K562 (cell line): Measurements from ENCODE around the gene PRDX2. TPM values are rescaled to one million over a fixed set of nuclear protein-coding genes. Genes with fewer than 3 reads are reported as not detected.

Experiments used
- ATAC-seq: fragments of 200-7000 bp; cut with Tn5 transposase; 3 replicates; pipeline ENCODE4 v1.9.1; 2020; ENCODE audit warnings: moderate library complexity
- BruUV-seq: library from RNA; stranded (reverse); fragments of 400-500 nt; replicated peaks from 2 replicates; lab custom pipeline; 2021; lab: Mats Ljungman, UMichigan
- CTCF ChIA-PET: fragments of 300-600 bp; formaldehyde crosslinking; extraction: SDS; loops from one replicate; lab custom pipeline; 2021; ENCODE audit warnings: low intra/inter-chr PET ratio; lab: Yijun Ruan, JAX
- POLR2A ChIA-PET: fragments of 300-600, 350-650 bp; sonication (Branson Sonifier 250); formaldehyde crosslinking; extraction: SDS; loops from one replicate; lab custom pipeline; 2021; ENCODE audit warnings: antibody characterized with exemption, inconsistent platforms; lab: Yijun Ruan, JAX
- DNase-seq, 4 experiments: peaks; one replicate each; pipeline versions ENCODE4 v3.0.0 to v3.0.0-alpha.2; 2011 to 2018; ENCODE audit warnings: low spot score in 3 of 4, mixed read lengths in 3 of 4; ENCODE audit errors: extremely low read depth in 1 of 4
- FAIRE-seq: peaks from 2 replicates; lab custom pipeline; 2011; peaks lifted over from hg19 to GRCh38; lab: Jason Lieb, UNC
- H2AFZ ChIP-seq: 2 replicates; pipeline ENCODE4 v1.6.0; 2011; ENCODE audit warnings: low read depth, low read length, control low read depth, inconsistent platforms
- H3K27ac ChIP-seq: fragments of 200-600 bp; 3 replicates; pipeline ENCODE4 v1.8.0; 2011; ENCODE audit warnings: low read depth, mild to moderate bottlenecking, control low read depth, inconsistent platforms, low read length, moderate library complexity, mixed read lengths; ENCODE audit errors: extremely low read depth
- H3K27me3 ChIP-seq, 2 experiments: fragments of 300-600 bp in 1 of 2; 2 replicates in 1 of 2; 3 replicates in 1 of 2; pipeline versions ENCODE4 v1.6.0 to v1.8.0; 2011; ENCODE audit warnings: inconsistent platforms in 2 of 2, low read length in 2 of 2, mild to moderate bottlenecking in 1 of 2, mixed read lengths in 1 of 2, moderate library complexity in 1 of 2; ENCODE audit not compliant: control insufficient read depth in 2 of 2, insufficient read depth in 2 of 2
- H3K36me3 ChIP-seq: fragments of 300-600 bp; 3 replicates; pipeline ENCODE4 v1.8.0; 2011; ENCODE audit warnings: mild to moderate bottlenecking, low read length, inconsistent platforms; ENCODE audit not compliant: control insufficient read depth, insufficient read depth
- H3K4me1 ChIP-seq, 2 experiments: fragments of 200-600 bp in 1 of 2; replicated peaks in 1 of 2; 2 replicates in 1 of 2; 3 replicates in 1 of 2; pipeline versions ENCODE4 v1.5.1 to v1.8.0; 2011; ENCODE audit warnings: inconsistent platforms in 2 of 2, low read length in 2 of 2, mild to moderate bottlenecking in 1 of 2, mixed read lengths in 1 of 2, moderate library complexity in 1 of 2; ENCODE audit not compliant: control insufficient read depth in 2 of 2, insufficient read depth in 2 of 2
- H3K4me2 ChIP-seq: 2 replicates; pipeline ENCODE4 v1.6.1; 2011; ENCODE audit warnings: low read length, control low read depth, inconsistent platforms, mixed read lengths; ENCODE audit not compliant: insufficient read depth
- H3K4me3 ChIP-seq: fragments of 200-600 bp; sonication (generic), shearing (Covaris generic); 2 replicates; pipeline ENCODE4 v1.5.1; 2016; ENCODE audit warnings: control low read depth, inconsistent platforms
- H3K79me2 ChIP-seq: fragments of 200-600 bp; 3 replicates; pipeline ENCODE4 v1.8.0; 2011; ENCODE audit warnings: low read length, inconsistent platforms; ENCODE audit not compliant: control insufficient read depth, insufficient read depth
- H3K9ac ChIP-seq, 2 experiments: 2 replicates each; pipeline versions ENCODE4 v1.6.0 to v1.6.1; 2011; ENCODE audit warnings: low read depth in 2 of 2, low read length in 2 of 2, control low read depth in 1 of 2, inconsistent platforms in 1 of 2, mild to moderate bottlenecking in 1 of 2, mixed read lengths in 1 of 2; ENCODE audit not compliant: insufficient read depth in 1 of 2
- H3K9me1 ChIP-seq: one replicate; pipeline ENCODE4 v1.6.0; 2011; ENCODE audit warnings: inconsistent platforms, mild to moderate bottlenecking, low read length, moderate library complexity; ENCODE audit not compliant: control insufficient read depth, insufficient read depth
- H3K9me3 ChIP-seq: replicated peaks from 2 replicates; pipeline ENCODE4 v1.5.1; 2011; ENCODE audit warnings: low read depth, low read length, inconsistent platforms; ENCODE audit not compliant: control insufficient read depth, insufficient read depth
- H4K20me1 ChIP-seq: replicated peaks from 2 replicates; pipeline ENCODE4 v1.6.1; 2011; ENCODE audit warnings: low read length, inconsistent platforms, mixed read lengths; ENCODE audit not compliant: control insufficient read depth, insufficient read depth
- DACH1 ChIP-seq: fragments of 450-650 bp; IDR thresholded peaks from 2 replicates; pipeline ENCODE4 v1.6.1; 2018; ENCODE audit not compliant: partially characterized antibody
- EGR1 ChIP-seq: fragments of 450-650 bp; conservative IDR thresholded peaks from 2 replicates; pipeline ENCODE4 v1.6.1; 2017; ENCODE audit warnings: mild to moderate bottlenecking
- EP400 ChIP-seq: fragments of 450-650 bp; IDR thresholded peaks from 2 replicates; pipeline ENCODE4 v1.6.1; 2017; ENCODE audit warnings: antibody characterized with exemption, mild to moderate bottlenecking, moderate library complexity
- ETV5 ChIP-seq: sonication (generic); formaldehyde crosslinking; IDR thresholded peaks from 2 replicates; pipeline ENCODE4 v1.4.0; 2020; ENCODE audit warnings: low read depth, mild to moderate bottlenecking, missing genetic modification reagents
- FOXA3 ChIP-seq, 2 experiments: fragments of 450-650 bp in 1 of 2; sonication (generic) in 1 of 2; formaldehyde crosslinking; IDR thresholded peaks in 1 of 2; conservative IDR thresholded peaks in 1 of 2; 2 replicates each; pipeline versions ENCODE4 v1.4.0 to v1.8.0; 2020 to 2022; ENCODE audit warnings: mild to moderate bottlenecking in 2 of 2, missing genetic modification reagents in 1 of 2
- MYNN ChIP-seq, 2 experiments: sonication (generic); formaldehyde crosslinking in 1 of 2; IDR thresholded peaks; 2 replicates each; pipeline versions ENCODE4 v1.5.0 to v1.6.1; 2016 to 2020; ENCODE audit warnings: antibody characterized with exemption in 1 of 2, missing genetic modification reagents in 1 of 2
- NCOR1 ChIP-seq: fragments of 450-650 bp; IDR thresholded peaks from 2 replicates; pipeline ENCODE4 v1.6.1; 2016; ENCODE audit warnings: mild to moderate bottlenecking, moderate library complexity
- NR2C2 ChIP-seq, 2 experiments: fragments of 200-800 bp in 1 of 2; sonication (Bioruptor generic) in 1 of 2; sonication (generic) in 1 of 2; formaldehyde crosslinking in 1 of 2; IDR thresholded peaks; 2 replicates each; pipeline versions ENCODE4 v1.6.1 to v1.8.0; 2016 to 2022; ENCODE audit warnings: mild to moderate bottlenecking in 1 of 2, missing compliant biosample characterization in 1 of 2, missing genetic modification characterization in 1 of 2, missing genetic modification reagents in 1 of 2
- RBFOX2 ChIP-seq: fragments of 200-400 bp; formaldehyde crosslinking; IDR thresholded peaks from 2 replicates; pipeline ENCODE4 v1.6.1; 2017; ENCODE audit warnings: low read depth, mild to moderate bottlenecking, low read length, moderate library complexity
- SREBF2 ChIP-seq: sonication (generic); formaldehyde crosslinking; IDR thresholded peaks from 2 replicates; pipeline ENCODE4 v1.4.0; 2020; ENCODE audit warnings: mild to moderate bottlenecking, missing genetic modification reagents
- VEZF1 ChIP-seq: fragments of 200-800 bp; sonication (Bioruptor generic); IDR thresholded peaks from 2 replicates; pipeline ENCODE4 v1.6.1; 2017; ENCODE audit warnings: missing genetic modification characterization, missing compliant biosample characterization
- ZFX ChIP-seq: sonication (generic); formaldehyde crosslinking; IDR thresholded peaks from 2 replicates; pipeline ENCODE4 v1.8.0; 2022; ENCODE audit warnings: mild to moderate bottlenecking, missing genetic modification reagents, moderate library complexity
- ZNF197 ChIP-seq: fragments of 200-800 bp; sonication (Bioruptor generic); IDR thresholded peaks from 2 replicates; pipeline ENCODE4 v1.6.1; 2016; ENCODE audit warnings: low read depth, missing genetic modification characterization, missing compliant biosample characterization
- ZSCAN29 ChIP-seq: fragments of 450-650 bp; IDR thresholded peaks from 2 replicates; pipeline ENCODE4 v1.6.1; 2017
- WGBS: fragments of 100-300 bp; shearing (Covaris generic); methylation state at CpG from one replicate; pipeline ENCODE4 v1.1.6; 2016; ENCODE audit warnings: low coverage, mixed read lengths; ENCODE audit not compliant: insufficient coverage; ENCODE audit errors: missing lambda C conversion rate; 5-methylcytosine and 5-hydroxymethylcytosine counted together
- in situ Hi-C: fragments of 300-500 bp; cut with MboI; formaldehyde crosslinking; loops from 4 replicates; pipeline ENCODE4 v1.15.0; 2018; ENCODE audit warnings: inconsistent platforms, mixed read lengths
- intact Hi-C: fragments of 100-400 bp; cut with micrococcal nuclease; formaldehyde crosslinking; loops from 2 replicates; pipeline ENCODE4 v1.14.2; 2022
- polyA plus RNA-seq, 8 experiments: library from polyadenylated mRNA; depleted of rRNA in 4 of 8; stranded (reverse) in 5 of 8; unstranded in 3 of 8; fragments of >200 nt; fragmentation: Nextera tagmentation in 2 of 8; fragmentation: Illumina TruSeq in 1 of 8; extraction: Ambion mirVana in 2 of 8; extraction: Trizol in 1 of 8; gene quantifications; 2 replicates each; pipeline versions ENCODE4 v1.2.1 to v1.2.3, GENCODE V29; 2011 to 2014; ENCODE audit warnings: inconsistent platforms in 1 of 8, missing spikeins in 1 of 8
- total RNA-seq, 7 experiments: library from RNA; depleted of rRNA in 6 of 7; stranded (reverse); fragments of >200 nt in 6 of 7; fragmentation: Illumina TruSeq in 2 of 7; extraction: Trizol in 2 of 7; gene quantifications; 2 replicates each; pipeline versions ENCODE4 v1.2.1 to v1.2.3, GENCODE V29; 2011 to 2021; ENCODE audit warnings: low replicate concordance in 1 of 7
- TF ChIP-seq, protein P1 (sequence below): sonication (generic); formaldehyde crosslinking; IDR thresholded peaks from 2 replicates; pipeline ENCODE4 v1.8.0; 2023; ENCODE audit warnings: mild to moderate bottlenecking, missing genetic modification reagents

The PRDX2 gene
- total and polyA plus RNA-seq, 9 of the 15 experiments (the other 6 are each of a cell fraction or from before 2014, with no cell fraction given) = 206 to 1,183 (median 415) TPM

DNA sequence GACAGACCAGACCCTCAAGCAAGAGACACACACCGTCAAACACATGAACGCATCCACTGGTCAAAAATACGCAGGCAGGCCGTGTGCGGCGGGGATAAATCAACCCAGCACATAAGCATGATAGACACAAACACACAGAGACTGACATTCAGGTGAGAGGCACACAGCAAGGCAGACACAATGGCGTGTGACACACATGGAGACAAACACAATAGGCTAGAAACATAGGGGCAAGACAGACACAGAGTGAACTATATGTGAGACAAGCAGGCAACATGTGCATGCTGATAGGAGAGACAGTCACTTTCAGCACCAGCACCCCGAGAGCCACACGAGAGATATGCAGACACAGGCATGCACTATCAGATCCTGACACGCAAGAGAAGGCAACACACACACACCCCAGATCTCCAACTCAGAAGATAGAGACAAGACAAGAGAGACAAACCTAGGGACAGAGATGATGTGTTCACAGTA lies 17.2 kb downstream of the PRDX2 start (continued):
- TF ChIP-seq, protein P1, sequence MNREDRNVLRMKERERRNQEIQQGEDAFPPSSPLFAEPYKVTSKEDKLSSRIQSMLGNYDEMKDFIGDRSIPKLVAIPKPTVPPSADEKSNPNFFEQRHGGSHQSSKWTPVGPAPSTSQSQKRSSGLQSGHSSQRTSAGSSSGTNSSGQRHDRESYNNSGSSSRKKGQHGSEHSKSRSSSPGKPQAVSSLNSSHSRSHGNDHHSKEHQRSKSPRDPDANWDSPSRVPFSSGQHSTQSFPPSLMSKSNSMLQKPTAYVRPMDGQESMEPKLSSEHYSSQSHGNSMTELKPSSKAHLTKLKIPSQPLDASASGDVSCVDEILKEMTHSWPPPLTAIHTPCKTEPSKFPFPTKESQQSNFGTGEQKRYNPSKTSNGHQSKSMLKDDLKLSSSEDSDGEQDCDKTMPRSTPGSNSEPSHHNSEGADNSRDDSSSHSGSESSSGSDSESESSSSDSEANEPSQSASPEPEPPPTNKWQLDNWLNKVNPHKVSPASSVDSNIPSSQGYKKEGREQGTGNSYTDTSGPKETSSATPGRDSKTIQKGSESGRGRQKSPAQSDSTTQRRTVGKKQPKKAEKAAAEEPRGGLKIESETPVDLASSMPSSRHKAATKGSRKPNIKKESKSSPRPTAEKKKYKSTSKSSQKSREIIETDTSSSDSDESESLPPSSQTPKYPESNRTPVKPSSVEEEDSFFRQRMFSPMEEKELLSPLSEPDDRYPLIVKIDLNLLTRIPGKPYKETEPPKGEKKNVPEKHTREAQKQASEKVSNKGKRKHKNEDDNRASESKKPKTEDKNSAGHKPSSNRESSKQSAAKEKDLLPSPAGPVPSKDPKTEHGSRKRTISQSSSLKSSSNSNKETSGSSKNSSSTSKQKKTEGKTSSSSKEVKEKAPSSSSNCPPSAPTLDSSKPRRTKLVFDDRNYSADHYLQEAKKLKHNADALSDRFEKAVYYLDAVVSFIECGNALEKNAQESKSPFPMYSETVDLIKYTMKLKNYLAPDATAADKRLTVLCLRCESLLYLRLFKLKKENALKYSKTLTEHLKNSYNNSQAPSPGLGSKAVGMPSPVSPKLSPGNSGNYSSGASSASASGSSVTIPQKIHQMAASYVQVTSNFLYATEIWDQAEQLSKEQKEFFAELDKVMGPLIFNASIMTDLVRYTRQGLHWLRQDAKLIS (CRISPR knock-in tag) = no peak

DNA sequence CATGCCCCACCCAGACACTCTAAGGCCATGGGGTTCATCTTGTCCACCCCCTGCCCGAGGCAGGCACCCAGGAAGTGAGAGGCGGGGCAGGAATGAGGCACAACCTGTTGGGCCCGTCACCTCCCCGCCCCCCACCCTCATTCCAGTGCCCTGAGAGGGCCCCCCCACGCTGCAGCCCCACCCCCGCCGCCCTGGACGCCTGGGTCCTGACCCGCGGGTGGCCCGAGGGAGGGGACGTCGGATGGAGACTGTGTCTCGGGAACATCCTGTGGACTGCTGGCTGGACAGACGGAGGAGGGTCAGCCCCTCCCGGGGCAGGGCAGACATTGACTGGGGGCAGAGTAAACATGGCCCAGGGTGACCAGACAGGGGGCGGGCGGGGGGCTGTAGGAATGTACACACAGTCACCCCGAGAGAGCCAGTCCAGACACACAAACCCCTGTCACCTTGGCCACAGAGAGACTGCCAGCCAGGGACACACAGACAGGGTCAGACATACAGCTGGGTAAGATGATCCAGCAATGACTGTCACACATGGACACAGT lies 17.7 kb downstream of the PRDX2 start:
- H3K36me3 ChIP-seq = no peaks in the 10 kb centered on the region
- BruUV-seq = no TSS peak
- in situ Hi-C loops (no loop called here), intact Hi-C loops (no loop called here)
- H3K4me1 ChIP-seq = peaks cover 69 to 72% of the 10 kb centered on the region in 2 experiments
- POLR2A ChIA-PET = no interaction called here
- H3K9me1 ChIP-seq = no peaks in the 10 kb centered on the region
- peak overlapping the region; percentile 95 for H3K4me2 ChIP-seq
- no peaks in the 10 kb centered on the region for H3K27me3 ChIP-seq
- CTCF ChIA-PET = interaction anchor here (0.6 kb wide), 1 partner anchor 178 kb away, joined by 4 read pairs; no protein-coding TSS in a partner anchor
- H3K9ac ChIP-seq = peak overlapping the region; percentile 73 to 89
- FAIRE-seq (no peak), ATAC-seq (peak; percentile 12), DNase-seq (peak in 3 of 4 experiments; percentile 38 to 68 (median 38))
- H2AFZ ChIP-seq = peak overlapping the region; percentile 82
- no peaks in the 10 kb centered on the region for H4K20me1 ChIP-seq
- peak overlapping the region; percentile 97 for H3K27ac ChIP-seq
- H3K9me3 ChIP-seq = no peaks in the 10 kb centered on the region
- WGBS = 2% methylated on average over 13 of the region's 19 CpGs
- peaks cover 3% of the 10 kb centered on the region; the same call in 1 of the 3 replicates for H3K79me2 ChIP-seq
- H3K4me3 ChIP-seq = no peak overlapping the region; the same call in 1 of the 2 replicates
- no peak for TF ChIP-seq EP400
- TF ChIP-seq ZSCAN29 = 0 out of 2 replicates have a peak, but pooled peaks have one; percentile 37
- TF ChIP-seq NCOR1 = peak; percentile 51
- peak; percentile 40; the same call in 1 of the 2 replicates for TF ChIP-seq ZFX (CRISPR knock-in tag)
- peak; percentile 17; the same call in 1 of the 2 replicates for TF ChIP-seq VEZF1
- 0 out of 2 replicates have a peak, but pooled peaks have one; percentile 25 for TF ChIP-seq MYNN (IDR thresholded peaks at IDR 0.05)
- TF ChIP-seq MYNN (CRISPR knock-in tag; IDR thresholded peaks at IDR 0.05) = no peak
- TF ChIP-seq RBFOX2 = peak; percentile 46
- TF ChIP-seq ETV5 = no peak
- TF ChIP-seq SREBF2 (CRISPR knock-in tag) = 0 out of 2 replicates have a peak, but pooled peaks have one; percentile 37
- TF ChIP-seq ZNF197 = no peak
- no peak for TF ChIP-seq NR2C2 (CRISPR knock-in tag; IDR thresholded peaks at IDR 0.05)
- 0 out of 2 replicates have a peak, but pooled peaks have one; percentile 3 for TF ChIP-seq NR2C2 (tag; IDR thresholded peaks at IDR 0.05)
- no peak for TF ChIP-seq FOXA3 (CRISPR knock-in tag; conservative IDR thresholded peaks at IDR 0.05 in 1 of 2, IDR thresholded peaks at IDR 0.05 in 1 of 2)
- no peak for TF ChIP-seq DACH1
- TF ChIP-seq EGR1 = peak; percentile 68
